ENCODE data around the gene ZDHHC22.
A peak's percentile ranks its signal among the peaks of the same experiment; 100 is the strongest.

Gene ZDHHC22

GRCh38 chr14:77131871-77132486, 9.6 kb downstream of the ZDHHC22 start:
- no peak overlapping the region for H3K4me3 ChIP-seq (ENCODE audit: low read length)
- DNase-seq (ENCODE audit: low read depth, low spot score): no peak

- H3K4me3 ChIP-seq (ENCODE audit: low read length): no peak overlapping the region
- DNase-seq (ENCODE audit: low read depth, low spot score): no peak
These were observed 10.4 kb downstream of the ZDHHC22 start for GRCh38 chr14:77131206-77131605.

DNA sequence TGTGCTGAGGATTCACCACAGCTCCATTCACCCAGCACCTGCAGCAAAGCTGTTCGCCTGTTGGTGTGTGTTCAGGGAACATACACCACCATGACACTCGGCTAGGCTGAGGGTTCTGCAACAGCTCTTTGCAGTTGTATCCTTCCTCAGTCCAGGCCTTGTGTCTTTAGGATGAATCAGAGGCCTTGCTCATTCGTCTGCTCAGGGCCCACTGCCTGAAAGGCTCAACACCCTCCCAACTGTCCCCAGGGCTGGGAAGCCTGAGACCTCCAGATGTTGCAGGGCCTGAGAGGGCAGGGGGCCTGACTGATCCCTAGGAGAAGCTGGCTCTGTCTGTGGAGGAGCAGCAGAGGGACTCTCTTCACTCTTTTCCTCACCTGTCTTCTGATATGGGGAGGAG, 11.2 kb downstream of the ZDHHC22 start:
- H3K4me3 ChIP-seq (ENCODE audit: low read length): no peak overlapping the region
- DNase-seq (ENCODE audit: low read depth, low spot score): no peak

DNA sequence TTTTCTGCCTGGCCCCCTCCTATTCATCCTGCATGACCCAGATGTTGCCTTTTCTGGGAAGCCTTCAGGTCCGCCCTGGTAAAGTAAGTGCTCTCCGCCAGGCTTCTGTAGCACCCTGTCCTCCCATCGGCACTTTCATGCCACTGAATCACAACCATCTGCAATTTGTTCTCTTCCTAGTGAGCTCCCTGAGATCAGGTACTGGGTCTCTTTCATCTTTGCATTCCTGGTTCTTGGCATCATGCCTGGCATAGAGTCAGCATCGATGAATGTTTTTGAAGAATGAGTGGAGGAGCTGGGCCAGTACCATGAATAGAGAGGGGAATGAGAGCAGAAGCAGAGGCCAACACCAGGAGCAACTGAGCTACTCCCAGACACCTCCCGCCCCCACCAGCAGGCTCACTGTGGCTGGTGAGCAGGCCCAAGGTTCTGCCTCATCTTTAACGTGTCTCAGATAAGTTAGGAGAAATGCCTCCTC, 13.1 kb downstream of the ZDHHC22 start:
- no peak overlapping the region for H3K4me3 ChIP-seq (ENCODE audit: low read length)
- no peak for DNase-seq (ENCODE audit: low read depth, low spot score)

DNA sequence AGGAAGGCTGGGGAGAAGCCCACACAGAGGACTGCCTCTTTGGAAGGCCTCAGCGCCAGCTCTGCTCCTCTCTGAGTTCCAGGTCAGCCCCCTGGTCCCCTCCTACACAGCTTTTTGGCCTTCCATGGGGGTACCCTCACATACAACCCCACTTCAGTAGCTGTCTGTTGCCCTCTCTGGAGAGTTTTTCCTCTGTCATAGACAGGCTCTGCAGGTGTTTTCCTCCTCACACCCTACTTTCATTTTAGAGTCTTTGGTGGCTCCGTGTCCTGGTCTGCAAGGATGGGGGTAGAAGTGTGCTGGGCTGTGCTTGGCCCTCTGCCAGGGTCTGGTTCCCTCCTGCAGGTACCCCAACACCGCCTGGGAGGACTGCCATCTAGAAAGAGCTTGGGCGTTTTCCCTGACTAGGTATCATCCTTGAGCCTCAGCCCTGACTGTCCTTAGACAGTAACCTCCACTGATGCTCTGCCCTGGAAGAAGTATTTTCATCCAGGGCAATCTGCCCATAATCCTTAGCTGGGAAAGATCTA, 15.1 kb downstream of the ZDHHC22 start:
- H3K4me3 ChIP-seq (ENCODE audit: low read length): no peak overlapping the region
- no peak for DNase-seq (ENCODE audit: low read depth, low spot score)

GRCh38 chr14:77125823-77126325, 15.7 kb downstream of the ZDHHC22 start:
- no peak overlapping the region for H3K4me3 ChIP-seq (ENCODE audit: low read length)
- DNase-seq (ENCODE audit: low read depth, low spot score): no peak

GRCh38 chr14:77125281-77125801, 16.2 kb downstream of the ZDHHC22 start:
- peak overlapping the region; percentile 20; the same call in 1 of the 2 replicates for H3K4me3 ChIP-seq (ENCODE audit: low read length)
- DNase-seq (ENCODE audit: low read depth, low spot score): no peak

- DNase-seq (ENCODE audit: low read depth, low spot score): no peak
- peak overlapping the region; percentile 50 for H3K4me3 ChIP-seq (ENCODE audit: low read length)
These were observed 17.0 kb downstream of the ZDHHC22 start for GRCh38 chr14:77124345-77125280.

DNA sequence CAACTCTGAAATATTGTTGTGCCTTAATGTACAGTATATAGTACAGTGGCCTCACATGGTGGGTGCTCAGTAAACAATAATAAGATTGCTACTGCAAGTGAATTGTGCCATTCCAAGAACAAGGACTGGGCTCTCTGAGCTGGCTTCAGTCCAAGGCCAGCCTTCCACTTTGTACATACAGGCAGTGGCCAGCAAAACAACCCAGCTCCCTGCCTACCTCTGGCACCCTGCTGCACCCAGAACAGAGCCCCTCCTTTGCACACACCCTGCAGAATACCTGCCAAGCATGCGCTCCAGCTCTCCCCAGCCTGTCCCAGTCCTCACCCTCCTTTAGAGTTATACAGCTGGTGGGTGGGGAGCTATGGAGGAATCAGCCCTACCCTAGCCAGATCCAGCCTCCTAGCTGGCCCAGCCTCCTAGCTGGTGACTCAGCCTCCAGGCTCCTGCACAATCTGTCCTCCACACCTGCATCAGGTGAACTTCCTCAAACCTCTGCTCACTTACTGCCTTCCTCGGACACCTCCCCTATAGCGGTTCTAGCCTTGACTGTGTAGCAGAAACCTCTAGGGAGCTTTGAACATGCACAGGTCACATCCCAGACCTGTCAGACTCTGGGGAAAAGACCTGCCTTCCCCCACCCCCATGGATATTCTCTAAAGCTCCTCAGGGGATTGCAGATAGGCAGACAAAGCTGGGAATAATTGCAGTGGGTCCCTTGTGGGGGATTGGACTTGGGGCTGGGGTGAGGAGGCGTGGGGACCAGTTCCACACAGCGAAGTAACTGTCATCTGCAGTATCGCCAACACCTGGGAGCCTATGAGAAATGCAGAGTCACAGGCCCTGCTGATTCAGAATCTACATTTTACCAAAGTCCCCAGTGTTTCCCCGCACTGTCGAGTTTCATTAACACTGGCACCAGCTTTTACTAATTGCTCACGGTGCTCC, 17.9 kb downstream of the ZDHHC22 start:
- DNase-seq (ENCODE audit: low read depth, low spot score): no peak
- no peak overlapping the region for H3K4me3 ChIP-seq (ENCODE audit: low read length)

GRCh38 chr14:77122526-77123125, 19.0 kb downstream of the ZDHHC22 start:
- no peak for DNase-seq (ENCODE audit: low read depth, low spot score)
- no peak overlapping the region for H3K4me3 ChIP-seq (ENCODE audit: low read length)

DNA sequence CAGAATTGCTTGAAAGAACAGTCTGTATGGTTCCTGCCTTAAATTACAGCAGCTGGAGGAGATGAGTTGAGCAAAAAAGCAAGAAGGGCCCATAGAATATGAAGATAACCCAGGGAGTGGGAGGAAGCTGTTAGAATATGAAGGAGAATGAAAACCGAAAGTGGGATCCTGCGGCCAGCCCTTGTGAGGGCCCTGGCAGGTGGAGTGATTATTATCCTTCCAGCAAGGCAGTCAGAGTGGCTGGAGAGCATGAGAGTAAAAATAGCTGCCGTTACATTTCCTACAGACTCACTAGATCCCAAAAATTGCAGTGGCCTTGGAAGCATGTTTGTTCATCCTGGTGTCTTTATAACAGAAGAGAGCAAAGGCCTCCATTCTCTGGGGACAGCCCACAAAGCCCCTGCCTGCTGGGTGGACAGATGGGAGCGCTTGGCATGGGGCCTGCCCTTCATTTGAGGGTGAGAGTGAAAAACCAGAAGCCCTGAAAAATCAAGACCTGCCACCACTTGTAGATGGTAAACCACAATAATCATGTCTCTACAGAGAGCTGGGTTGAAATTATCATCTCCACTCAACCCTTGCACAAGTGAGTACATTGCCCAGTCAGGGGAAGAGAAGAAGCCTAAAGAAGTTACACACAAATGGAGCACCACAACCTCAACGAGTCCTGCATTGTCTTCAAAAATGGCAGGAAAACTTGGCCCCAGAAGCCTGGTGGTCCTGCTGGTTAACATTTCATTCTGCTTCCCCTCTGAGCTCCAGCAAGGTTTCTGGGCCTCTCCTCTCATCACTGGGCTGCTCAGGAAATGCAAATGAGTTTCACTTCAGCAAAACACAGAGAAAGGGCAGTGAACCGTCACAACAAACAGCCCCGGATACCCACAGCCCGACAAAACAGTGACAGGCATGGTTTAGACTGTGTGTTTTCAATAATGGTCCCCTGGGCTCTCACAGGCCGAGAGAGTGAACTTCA, 20.5 kb downstream of the ZDHHC22 start:
- DNase-seq (ENCODE audit: low read depth, low spot score): no peak
- no peak overlapping the region for H3K4me3 ChIP-seq (ENCODE audit: low read length)

GRCh38 chr14:77119851-77120250, 21.7 kb downstream of the ZDHHC22 start:
- no peak for DNase-seq (ENCODE audit: low read depth, low spot score)
- H3K4me3 ChIP-seq (ENCODE audit: low read length): no peak overlapping the region

DNA sequence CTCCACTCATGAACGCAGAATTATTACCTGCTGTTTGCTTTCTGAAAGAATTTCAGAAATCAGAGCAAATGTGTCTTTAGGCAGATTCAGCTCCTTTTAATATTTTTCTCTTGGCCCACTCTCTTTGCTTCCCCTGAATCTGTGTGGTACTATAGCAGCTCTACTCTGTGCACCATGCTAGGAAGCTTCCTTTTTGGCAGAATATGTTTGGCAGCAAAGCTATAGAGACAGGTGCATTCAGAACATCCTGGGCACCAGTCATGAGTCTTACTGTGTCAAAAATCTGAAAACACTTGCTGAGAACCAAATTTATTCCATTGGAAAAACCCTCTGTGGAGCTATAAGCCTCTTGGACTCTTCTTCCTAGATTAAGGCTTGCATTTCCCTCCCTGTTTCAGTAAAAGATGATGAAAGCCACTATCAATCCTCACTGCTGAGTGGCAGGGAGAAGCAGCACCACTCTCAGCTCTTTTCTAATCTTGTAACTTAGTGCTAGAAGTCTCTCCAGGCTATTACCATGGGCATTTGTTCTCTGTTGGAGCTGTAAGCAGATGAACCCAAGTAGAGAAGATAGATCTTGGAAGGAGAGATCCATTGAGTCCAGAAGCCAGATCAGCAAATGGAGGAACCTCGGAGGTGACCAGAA, 25.3 kb downstream of the ZDHHC22 start:
- no peak for DNase-seq (ENCODE audit: low read depth, low spot score)
- no peak overlapping the region for H3K4me3 ChIP-seq (ENCODE audit: low read length)

- DNase-seq (ENCODE audit: low read depth, low spot score): no peak
- H3K4me3 ChIP-seq (ENCODE audit: low read length): no peak overlapping the region
These were observed 27.0 kb downstream of the ZDHHC22 start for GRCh38 chr14:77114609-77115008.

DNA sequence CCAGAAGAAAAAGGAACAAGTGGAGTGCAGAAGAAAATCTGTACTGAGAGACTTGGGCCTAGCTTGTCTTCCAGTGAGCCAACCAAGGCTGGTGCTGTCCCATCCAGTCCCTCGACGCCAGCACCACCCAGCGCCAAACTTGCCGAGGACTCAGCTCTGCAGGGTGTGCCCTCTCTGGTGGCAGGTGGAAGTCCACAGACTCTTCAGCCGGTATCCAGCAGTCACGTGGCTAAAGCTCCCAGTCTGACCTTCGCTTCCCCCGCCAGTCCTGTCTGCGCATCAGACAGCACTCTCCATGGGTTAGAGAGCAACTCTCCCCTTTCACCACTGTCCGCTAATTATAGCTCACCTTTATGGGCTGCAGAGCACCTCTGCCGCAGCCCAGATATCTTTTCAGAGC, 27.9 kb downstream of the ZDHHC22 start:
- no peak overlapping the region for H3K4me3 ChIP-seq (ENCODE audit: low read length)
- no peak for DNase-seq (ENCODE audit: low read depth, low spot score)

GRCh38 chr14:77111021-77111420, 30.6 kb downstream of the ZDHHC22 start:
- DNase-seq (ENCODE audit: low read depth, low spot score): no peak
- H3K4me3 ChIP-seq (ENCODE audit: low read length): no peak overlapping the region

GRCh38 chr14:77110286-77110685, 31.3 kb downstream of the ZDHHC22 start:
- H3K4me3 ChIP-seq (ENCODE audit: low read length): no peak overlapping the region
- no peak for DNase-seq (ENCODE audit: low read depth, low spot score)
